ENCODE results near the gene PPP1CA. TPM values are rescaled to one million over a fixed set of nuclear protein-coding genes. Genes with fewer than 3 reads are reported as not detected.

The PPP1CA gene
- total RNA-seq, 1 donor from 2014 or later, result 103 TPM

GRCh38 chr11:67349928-67350465 is 51.7 kb downstream of the PPP1CA start:
- Mint-ChIP-seq H3K9me3 (no peaks in the 10 kb centered on the region), H3K27ac (no peak overlapping the region), H3K4me3 (no peak overlapping the region), H3K27me3 (ENCODE audit: low read depth) (no peaks in the 10 kb centered on the region), H3K4me1 (peaks cover 29% of the 10 kb centered on the region), H3K36me3 (no peaks in the 10 kb centered on the region)
- TF ChIP-seq CTCF (IDR thresholded peaks at IDR 0.05; ENCODE audit: unreplicated experiment), result no peak
- no peak for DNase-seq (ENCODE audit: low spot score in 2 of 2, unreplicated experiment in 2 of 2)

GRCh38 chr11:67349457-67349856 is 52.2 kb downstream of the PPP1CA start:
- DNase-seq (ENCODE audit: low spot score in 2 of 2, unreplicated experiment in 2 of 2), result no peak
- Mint-ChIP-seq H3K27ac (no peak overlapping the region), H3K36me3 (no peaks in the 10 kb centered on the region), H3K9me3 (no peaks in the 10 kb centered on the region), H3K4me3 (no peak overlapping the region), H3K27me3 (ENCODE audit: low read depth) (no peaks in the 10 kb centered on the region), H3K4me1 (peaks cover 24% of the 10 kb centered on the region)
- TF ChIP-seq CTCF (IDR thresholded peaks at IDR 0.05; ENCODE audit: unreplicated experiment), result no peak

GRCh38 chr11:67349036-67349435 is 52.6 kb downstream of the PPP1CA start:
- Mint-ChIP-seq H3K4me1 (peaks cover 20% of the 10 kb centered on the region), H3K27me3 (ENCODE audit: low read depth) (no peaks in the 10 kb centered on the region), H3K36me3 (no peaks in the 10 kb centered on the region), H3K27ac (no peak overlapping the region), H3K9me3 (no peaks in the 10 kb centered on the region), H3K4me3 (no peak overlapping the region)
- no peak for TF ChIP-seq CTCF (IDR thresholded peaks at IDR 0.05; ENCODE audit: unreplicated experiment)
- DNase-seq (ENCODE audit: low spot score in 2 of 2, unreplicated experiment in 2 of 2), result no peak

Other genes starting within 250 kb of the PPP1CA start
- gene GRK2, start 135.4 kb downstream of the PPP1CA start, total RNA-seq, result 46.4 to 48.4 TPM (median 46.5 TPM) in 3 replicates
- gene ANKRD13D, start 112.6 kb downstream of the PPP1CA start, total RNA-seq, result 71.3 to 78.5 TPM (median 76.5 TPM) in 3 replicates
- gene SSH3, start 98.3 kb downstream of the PPP1CA start, total RNA-seq, result 50.4 to 59.0 TPM (median 55.4 TPM) in 3 replicates
- gene POLD4, start 48.3 kb downstream of the PPP1CA start, total RNA-seq, result 32.0 to 37.9 TPM (median 32.2 TPM) in 3 replicates
- 5.9 to 6.3 TPM (median 6.1 TPM) in 3 replicates for gene CLCF1, start 28.3 kb downstream of the PPP1CA start, total RNA-seq
- 44.7 to 48.8 TPM (median 48.7 TPM) in 3 replicates for gene RAD9A, start 9.9 kb downstream of the PPP1CA start, total RNA-seq
- 0.41 to 0.82 TPM (median 0.74 TPM) in 3 replicates for gene TBC1D10C, start 2.2 kb upstream of the PPP1CA start, total RNA-seq
- 19.5 to 24.6 TPM (median 21.1 TPM) in 3 replicates for gene CARNS1, start 13.8 kb upstream of the PPP1CA start, total RNA-seq
- 59.7 to 63.1 TPM (median 62.2 TPM) in 3 replicates for gene RPS6KB2, start 26.6 kb upstream of the PPP1CA start, total RNA-seq
- 1.4 to 1.8 TPM (median 1.6 TPM) in 3 replicates for gene PTPRCAP, start 35.8 kb upstream of the PPP1CA start, total RNA-seq
- 70.2 to 75.7 TPM (median 71.7 TPM) in 3 replicates for gene CORO1B, start 41.6 kb upstream of the PPP1CA start, total RNA-seq
- 0.16 TPM in 1 of 3 replicates, not detected in the others for gene GPR152, start 50.9 kb upstream of the PPP1CA start, total RNA-seq
- gene CABP4, start 53.5 kb upstream of the PPP1CA start, total RNA-seq, result 0.29 to 0.43 TPM (median 0.33 TPM) in 3 replicates
- gene TMEM134, start 67.4 kb upstream of the PPP1CA start, total RNA-seq, result 64.3 to 69.3 TPM (median 67.8 TPM) in 3 replicates
- 43.6 to 45.2 TPM (median 44.6 TPM) in 3 replicates for gene AIP, start 81.2 kb upstream of the PPP1CA start, total RNA-seq
- 54.9 to 56.0 TPM (median 55.8 TPM) in 3 replicates for gene PITPNM1, start 103.5 kb upstream of the PPP1CA start, total RNA-seq
- 16.6 to 17.6 TPM (median 17.4 TPM) in 3 replicates for gene CDK2AP2, start 106.3 kb upstream of the PPP1CA start, total RNA-seq
- gene CABP2, start 121.6 kb upstream of the PPP1CA start, total RNA-seq, result not detected in 3 replicates
- 875 to 906 TPM (median 905 TPM) in 3 replicates for gene GSTP1, start 182.0 kb upstream of the PPP1CA start, total RNA-seq
- 179 to 187 TPM (median 180 TPM) in 3 replicates for gene NDUFV1, start 205.1 kb upstream of the PPP1CA start, total RNA-seq
- gene NUDT8, start 228.1 kb upstream of the PPP1CA start, total RNA-seq, result 5.0 to 6.2 TPM (median 5.6 TPM) in 3 replicates
- not detected in 3 replicates for gene TBX10, start 237.9 kb upstream of the PPP1CA start, total RNA-seq
- not detected in 3 replicates for gene ACY3, start 248.9 kb upstream of the PPP1CA start, total RNA-seq

All from mesothelial cell of epicardium (in vitro differentiated cells).